Muscle of back (tissue), 11 donors: ENCODE measurements around the gene CDK6. TPM values are rescaled to one million over a fixed set of nuclear protein-coding genes. Genes with fewer than 3 reads are reported as not detected.
A peak's percentile ranks its signal among the peaks of the same experiment; 100 is the strongest.

Source experiments
- DNase-seq, 3 donors: peaks; one replicate each; pipeline versions ENCODE4 v3.0.0 to v3.0.0-alpha.2; 2013
- polyA plus RNA-seq, 10 donors: library from polyadenylated mRNA; unstranded; fragments of 120-200 nt; gene quantifications; one replicate each; pipeline ENCODE4 v1.2.1, GENCODE V29; 2013; ENCODE audit not compliant: insufficient read length in 10 of 10

Gene CDK6
- polyA plus RNA-seq, 10 donors = 37.5 to 68.7 (median 57.2) TPM

DNA sequence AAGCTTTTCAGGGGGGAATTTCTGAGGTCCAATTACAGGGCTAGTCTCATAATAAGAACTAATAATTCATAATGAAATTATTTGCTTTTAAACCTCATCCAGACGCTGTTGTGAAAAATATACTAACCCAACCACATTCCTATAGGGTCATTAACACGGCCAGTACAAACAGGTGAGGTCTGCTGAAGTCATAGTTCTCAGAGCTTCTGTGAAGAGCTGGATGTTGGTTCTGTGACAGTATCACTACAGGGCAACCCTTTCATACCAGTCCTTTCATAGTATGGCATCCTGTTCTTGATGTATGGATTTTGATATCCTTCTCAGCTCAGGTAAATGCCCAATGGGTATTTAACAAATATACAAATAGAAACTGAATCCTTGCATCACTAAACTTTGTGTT is 183.8 kb downstream of the CDK6 start:
- no peak for DNase-seq

DNA sequence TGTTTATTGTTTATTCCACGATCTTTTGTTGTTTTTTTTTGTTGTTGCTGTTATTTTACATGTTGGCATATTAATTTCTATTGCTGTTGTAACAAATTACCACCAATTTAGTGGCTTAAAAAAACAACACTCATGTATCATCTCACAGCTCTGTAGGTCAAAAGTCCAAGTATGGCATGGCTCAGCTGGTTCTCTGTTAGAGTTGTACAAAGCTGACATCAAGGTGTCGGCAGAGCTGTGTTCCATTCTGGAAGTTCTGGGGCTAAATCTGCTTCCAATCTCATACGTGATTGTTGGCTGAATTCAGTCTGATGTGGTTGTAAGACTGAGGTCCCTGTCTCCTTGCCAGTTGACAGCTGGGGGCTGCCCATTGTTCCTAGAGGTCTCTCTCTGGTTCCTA is 186.0 kb downstream of the CDK6 start:
- DNase-seq = no peak

DNA sequence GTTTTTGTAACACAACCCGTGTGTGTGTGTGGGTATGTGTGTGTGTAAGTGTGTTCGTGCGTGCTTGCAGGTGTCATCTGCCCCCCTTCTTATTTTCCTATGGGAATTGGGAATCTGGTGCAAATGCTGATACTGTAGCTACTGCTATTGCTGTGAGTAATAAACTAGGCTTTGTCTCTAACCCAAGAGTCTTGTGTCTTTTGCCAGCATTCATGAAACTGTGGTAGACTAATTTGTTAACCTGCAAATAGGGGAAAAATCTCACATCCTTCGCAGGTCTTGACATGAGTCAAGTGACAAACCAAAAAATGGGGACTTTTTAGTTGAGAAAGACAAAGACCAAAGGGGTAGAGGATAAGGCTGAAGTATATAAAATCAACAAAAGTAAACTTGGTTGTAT is 188.3 kb downstream of the CDK6 start:
- no peak for DNase-seq

DNA sequence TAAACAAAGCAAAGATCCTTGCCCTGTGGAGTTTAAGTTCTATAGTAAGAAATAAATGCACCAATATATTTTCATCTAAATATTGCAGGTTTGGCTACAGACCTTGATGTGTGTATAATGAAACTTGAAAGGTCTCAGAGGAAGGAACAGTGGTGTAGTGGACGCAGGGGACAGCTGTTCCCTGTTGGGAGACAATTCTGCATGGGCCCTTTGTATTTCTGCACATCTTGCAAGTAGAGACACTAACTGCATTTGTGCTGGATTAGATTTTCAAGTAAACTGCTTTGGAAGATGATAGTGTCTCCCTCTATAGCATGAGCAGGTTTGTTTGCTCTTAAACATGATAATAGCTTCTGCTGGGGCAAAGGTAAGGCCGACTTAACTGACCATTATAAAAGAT is 188.7 kb downstream of the CDK6 start:
- DNase-seq = no peak

DNA sequence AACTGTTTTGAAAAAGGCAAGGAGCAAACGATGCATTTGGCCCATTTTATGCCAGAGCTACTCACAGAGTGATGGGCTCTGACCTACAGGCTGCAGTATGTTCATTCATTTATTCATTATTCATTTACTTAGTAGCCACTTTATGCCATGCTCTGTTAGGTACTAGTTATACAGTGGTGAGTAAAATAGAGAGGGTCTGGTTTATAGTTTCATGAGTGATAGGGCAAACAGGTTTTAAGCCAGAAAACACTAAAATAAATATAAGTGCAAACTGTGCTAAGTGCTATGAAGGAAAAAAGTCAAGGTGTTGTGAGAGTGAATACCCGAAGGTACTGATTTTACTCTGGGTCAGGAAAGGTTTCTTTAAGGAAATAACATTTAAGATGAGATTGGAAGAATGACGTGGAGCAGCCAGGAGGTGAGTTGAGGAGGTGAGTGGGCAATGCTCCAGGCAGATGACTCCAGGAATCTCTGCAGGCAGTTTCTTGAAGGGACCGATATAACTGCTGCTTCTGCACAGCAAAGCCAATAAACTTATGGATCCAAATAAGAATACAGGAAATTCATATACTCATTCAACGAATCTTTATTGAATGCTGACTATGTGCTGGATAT is 189.3 kb downstream of the CDK6 start:
- no peak for DNase-seq

DNA sequence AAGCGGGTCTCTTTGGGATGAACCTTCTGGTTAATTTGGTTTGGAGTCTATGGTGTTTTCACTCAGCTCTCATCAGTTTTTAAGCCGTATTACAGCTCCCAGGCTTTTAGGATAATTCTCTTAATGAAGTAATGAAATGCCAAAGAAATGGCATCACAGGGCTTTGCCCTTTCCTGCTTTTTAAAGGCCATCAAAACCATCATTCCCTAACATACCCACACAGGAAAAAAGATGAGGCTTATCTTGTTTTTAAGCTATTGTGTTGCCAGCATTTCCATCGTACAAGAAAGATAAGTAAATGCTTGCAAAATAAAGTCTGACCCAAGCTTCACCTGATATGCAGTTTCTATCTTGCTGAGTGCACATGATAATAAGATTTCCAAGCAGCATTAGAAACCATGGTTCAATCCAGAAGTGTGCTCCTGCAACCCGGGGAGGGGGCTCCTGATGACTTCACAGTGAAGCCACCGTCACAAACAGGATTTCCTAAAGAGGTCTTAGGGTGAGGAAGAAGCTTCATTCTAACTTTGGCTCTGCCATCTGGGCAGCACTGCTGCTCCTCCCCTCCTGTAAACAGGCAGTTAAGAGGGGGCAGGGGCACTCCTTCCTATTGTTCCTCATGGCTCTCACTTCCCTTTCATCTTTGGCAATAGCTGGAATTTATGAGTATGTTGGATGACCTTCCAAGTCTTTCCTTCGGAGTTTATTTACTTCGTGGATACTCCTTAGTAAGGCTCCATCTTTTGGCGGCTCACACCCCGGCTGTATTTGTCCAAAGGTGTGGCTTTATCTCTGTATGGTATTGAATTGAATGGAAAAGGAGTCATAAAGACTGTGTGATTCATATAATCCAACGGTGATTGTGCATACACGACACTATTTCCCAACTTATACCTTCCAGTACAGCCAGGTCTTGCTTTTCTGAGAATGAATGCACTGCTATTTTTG is 191.0 kb downstream of the CDK6 start:
- DNase-seq = peak in 1 of 3 donors; percentile 53

DNA sequence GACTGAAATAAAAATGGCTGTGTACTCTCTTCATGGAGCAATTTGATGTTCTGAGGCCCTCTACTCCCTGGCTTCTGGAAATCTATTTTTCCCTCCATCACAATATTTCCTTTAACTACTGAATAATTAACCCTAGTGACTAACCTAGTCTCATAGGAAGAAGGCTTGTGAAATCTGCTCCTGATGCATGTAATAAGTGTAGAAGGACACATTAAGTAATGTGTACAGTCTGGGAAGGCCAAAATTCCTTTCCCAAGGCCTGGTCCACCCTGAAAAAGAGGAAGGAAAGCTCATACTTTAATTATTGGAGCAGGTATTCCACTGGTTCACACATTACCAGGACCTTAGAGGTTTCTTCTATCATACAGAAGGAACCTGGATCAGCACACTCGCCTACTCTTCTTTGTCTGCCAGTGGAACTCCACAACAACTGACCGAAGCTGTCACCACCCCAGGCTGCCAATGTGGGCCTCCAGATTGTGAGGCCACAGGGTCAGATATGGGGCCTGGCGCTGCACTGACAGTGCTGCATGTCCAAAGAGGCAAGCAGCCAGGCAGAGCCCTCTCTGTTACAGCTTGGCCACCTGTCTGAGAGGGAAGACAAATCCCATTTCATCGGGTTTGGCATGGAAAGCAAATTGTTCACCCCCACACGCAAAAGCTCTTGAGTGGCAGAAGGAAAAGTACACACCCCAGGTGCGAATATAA is 191.8 kb downstream of the CDK6 start:
- peak in 2 of 3 donors; percentile 44 to 64 for DNase-seq

DNA sequence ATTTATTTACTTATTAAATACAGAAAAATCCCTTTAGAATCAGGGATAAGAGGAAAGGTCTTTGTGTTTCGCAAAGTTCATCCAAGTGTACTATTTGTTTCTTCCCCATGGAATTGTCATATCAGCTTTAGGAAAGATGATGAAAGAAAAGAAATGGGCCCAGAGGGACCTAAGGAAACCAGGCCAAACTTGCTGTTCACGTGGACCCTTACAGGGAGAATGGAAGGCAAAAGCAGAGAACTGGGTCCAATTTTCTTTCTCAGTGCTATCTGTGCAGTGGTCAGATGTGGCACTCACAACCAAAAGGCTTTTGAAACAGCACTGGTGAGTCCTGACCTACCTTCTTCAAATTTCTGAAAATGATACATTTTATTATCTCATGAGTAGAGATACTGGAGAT is 192.6 kb downstream of the CDK6 start:
- no peak for DNase-seq

DNA sequence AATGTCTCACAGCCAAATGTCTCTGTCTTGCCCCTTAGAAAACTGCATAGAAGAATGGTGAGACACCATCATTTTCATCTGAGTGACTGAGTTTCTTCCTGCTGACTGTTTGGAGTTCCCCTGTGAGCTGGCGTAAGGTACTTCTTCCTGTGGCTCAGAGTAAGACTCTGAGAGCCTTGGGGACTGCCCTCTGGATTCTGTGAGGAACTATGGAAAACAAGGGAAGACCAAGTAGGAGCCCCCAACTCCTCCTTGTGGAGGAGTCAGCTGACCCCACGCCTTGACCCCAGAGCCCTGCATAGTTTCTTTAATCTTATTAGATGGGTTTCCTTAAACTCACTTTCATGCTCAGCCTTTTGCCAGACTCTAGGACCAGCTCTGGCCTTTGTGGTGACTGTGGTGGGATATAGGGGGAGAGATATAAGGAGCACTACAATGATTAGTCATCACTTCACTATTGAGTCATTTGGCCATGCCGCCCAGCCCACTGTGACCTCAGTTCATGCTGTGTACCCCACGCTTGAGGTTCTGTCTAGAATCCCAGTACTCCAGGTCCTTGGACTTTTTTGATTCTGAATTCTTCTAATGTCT is 194.4 kb downstream of the CDK6 start:
- no peak for DNase-seq

DNA sequence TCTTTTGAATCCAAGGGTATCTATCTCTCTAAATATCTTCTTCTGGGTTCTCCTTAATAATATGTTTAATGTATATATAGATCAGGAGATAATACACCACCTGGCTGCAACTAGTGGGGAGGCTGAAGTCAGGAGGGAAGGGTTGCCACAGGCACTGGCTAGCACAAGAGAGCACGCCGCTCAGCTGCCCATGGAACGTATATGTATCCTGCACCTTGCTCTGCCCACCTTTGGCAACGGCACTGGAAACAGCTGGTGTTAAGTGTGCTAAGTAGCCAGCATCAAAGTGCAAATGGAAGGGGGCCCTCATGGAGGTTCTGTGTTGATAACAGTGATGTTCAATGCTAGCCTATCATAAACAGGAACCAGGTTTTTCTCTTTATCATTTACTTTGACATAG is 196.4 kb downstream of the CDK6 start:
- DNase-seq = no peak

DNA sequence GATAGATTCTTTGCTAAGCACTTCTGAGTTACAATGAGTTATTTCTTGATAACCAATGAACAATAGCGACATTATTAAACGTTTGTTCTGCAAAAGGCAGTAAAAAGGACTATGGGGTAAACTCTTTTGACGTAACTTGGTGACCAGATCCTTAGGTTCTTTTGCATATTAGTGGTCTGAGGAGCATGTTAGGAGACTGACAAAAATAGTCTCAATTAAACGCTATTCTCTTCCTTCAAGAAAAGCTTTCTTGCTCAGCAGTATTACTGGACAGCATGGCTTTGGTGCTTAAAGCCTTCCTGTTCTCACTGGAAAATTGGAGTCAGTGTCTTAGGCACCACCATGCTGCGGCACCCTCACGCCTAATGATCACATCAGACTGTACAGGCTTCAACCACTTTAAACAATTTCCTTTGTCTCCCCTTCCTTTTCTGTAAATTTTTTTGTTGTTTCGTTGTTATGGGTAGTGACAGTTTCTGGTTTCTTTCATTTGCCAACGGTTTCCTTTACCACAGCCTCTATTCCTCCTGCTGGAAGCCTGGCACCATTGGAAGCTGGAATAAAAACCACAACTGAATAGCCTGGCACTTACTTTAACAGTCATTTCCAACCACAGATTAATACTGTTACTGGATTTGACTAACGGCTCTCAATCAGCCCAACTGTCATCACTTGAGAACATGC is 197.0 kb downstream of the CDK6 start:
- no peak for DNase-seq

DNA sequence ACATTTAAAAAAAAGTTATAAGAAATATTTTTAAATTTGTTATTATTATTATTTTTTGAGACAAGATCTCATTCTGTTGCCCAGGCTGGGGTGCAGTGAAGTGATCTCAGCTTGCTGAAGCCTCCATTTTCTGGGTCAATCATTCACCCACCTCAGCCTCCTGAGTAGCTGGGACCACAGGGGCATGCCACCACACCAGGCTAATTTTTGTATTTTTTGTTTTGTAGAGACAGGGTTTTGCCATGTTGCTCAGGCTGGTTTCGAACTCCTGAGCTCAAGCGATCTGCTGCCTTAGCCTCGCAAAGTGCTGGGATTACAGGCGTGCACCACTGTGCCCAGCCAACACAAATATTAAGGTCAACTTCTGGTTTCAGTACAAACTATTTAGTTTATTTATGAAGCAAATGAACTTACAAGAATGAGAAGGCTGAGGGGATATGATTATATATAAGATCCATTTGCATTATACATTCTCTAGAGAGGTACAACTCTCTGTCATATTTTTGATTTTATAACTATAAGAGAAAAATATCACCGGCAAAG is 200.3 kb downstream of the CDK6 start:
- DNase-seq = no peak

DNA sequence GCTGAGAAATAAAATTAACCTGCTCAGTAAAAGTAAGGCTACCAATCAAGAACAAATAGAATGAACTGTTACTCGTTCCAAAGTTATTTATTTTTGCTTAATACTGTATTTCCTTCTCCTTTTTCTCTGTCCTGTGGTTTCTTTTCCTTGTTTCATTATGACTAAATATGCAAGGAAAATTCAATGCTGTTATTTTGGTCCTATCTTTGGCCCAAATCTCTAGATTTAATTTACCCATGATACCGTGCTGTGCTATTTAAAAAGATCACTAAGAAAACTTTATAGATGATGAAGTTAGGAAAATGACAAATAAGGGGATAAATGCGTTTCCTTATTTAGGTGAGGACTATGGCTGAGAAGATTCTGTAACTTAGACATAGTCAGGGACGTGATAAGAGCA is 200.8 kb downstream of the CDK6 start:
- DNase-seq = no peak

DNA sequence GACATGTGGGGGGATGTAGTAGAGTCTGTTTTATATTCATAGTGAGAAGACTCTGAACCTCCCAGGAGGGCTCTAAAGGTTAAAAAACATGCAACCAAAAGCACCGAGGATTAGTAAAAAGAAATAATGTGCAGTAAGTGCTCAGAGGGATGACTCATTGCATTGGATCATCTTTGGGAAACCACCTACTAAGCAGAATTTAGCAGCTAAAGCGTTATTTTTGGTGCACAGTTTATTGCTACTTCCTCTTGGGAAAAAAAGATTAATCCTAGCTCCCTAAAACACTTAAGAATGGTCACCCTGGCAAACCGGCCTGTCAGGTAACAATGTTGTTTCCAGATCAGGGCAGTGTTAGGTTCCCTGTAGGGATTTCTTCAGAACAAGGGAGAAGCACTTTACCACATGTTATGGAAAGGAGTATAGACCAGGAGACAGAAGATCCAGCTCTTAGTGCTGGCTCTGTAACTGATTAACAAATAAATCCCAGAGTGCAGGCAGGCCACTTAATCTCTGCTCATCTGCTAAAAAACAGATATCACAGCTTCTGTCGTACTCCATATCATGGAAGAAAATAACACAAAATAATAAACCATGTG is 201.4 kb downstream of the CDK6 start:
- peak in 2 of 3 donors; percentile 47 to 59 for DNase-seq

DNA sequence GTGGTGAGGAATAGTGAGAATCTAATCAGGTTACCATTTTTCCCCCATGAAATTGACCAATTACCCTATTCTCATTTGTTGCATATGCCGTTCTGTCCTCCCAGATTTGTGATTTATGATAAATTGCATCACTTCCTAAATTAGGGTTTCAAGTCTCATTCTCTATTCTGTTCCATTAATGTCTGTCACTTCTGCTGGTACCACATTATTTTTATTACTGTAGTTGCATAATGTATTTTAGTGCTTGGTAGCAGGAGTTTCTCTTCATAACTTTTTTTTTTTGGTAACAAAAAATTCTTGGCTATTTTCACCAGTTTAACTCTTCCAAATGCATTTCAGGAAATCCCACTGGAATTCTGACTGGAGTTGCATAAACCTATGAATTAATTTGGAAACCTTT is 202.2 kb downstream of the CDK6 start:
- DNase-seq = peak in 1 of 3 donors; percentile 53

DNA sequence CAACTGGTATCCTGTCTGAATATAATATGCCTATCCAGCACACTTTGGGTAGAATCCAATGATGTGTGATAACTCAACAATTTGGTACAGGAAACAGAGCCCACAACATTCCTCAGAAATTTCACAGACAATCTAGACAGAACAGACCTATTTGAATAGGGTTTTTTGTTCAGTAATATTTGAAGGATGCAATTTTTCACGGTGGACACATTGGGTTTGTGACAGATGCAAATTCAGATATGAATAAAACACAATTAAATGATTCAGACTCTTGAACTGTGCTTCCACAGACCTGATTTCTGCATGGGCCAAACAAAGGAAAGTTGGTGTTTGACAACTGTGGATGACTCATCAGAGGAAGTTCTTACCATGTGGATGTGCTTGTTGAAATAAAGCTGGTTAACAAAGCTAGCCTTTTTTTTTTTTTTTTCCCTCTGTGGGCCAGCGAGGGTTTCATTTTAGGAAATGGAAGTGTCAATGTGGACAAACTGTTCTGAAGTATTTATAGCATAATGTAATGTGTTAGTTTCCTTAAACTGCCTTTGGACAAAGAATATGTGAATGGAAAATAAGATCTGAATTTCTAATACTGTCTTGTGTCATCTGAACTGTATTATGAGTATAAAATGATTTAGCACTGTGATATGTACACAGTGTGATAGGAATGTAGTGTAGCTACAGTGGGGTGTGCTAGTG is 203.0 kb downstream of the CDK6 start:
- peak; percentile 53 to 89 (median 81) for DNase-seq

DNA sequence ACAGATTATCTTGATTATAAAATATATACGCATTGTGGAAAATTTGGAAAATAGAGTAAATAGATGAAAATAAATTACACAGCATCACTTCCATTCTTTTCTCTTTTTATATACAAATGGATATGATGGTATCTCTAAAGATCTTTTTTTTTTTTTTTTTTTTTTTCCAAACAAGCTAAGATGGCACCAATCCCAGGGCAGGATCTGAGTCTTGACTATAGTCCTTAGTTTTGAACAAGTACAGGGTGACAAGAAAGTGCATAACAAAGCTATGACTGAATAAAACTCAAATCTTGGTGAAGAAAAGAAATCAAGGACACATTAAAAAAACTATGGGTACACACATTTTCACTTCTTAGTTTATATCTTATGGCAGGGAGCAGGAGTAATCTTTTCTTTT is 203.6 kb downstream of the CDK6 start:
- DNase-seq = no peak

DNA sequence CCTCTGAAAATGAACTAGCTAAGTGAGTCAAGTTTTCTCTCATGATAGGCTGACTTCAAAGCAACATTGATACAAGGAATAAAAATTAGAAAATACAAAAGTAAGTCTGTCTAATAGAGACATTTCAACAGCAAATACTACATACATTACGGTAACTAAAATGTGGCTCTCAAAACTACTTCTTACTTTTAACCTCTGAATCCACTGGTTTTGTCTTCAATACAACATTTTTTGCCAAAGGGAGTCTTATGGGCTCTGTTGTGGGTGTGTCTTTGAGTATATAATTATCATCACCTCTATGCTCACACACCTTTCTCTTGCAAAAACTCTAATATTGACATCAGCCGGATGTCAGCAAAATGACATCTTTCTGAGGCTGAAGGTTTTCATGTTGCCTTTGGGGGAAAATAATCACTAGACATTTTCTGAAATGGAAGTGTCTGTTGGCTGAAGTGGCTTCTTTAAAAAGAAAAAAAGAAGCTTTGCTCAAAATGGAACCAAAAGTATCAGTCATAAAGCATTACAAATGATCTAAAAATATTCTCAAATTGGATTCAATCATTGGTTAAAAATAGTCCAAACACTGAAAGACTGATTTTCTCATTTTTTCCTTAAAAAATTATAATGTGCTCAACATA is 204.4 kb downstream of the CDK6 start:
- no peak for DNase-seq

DNA sequence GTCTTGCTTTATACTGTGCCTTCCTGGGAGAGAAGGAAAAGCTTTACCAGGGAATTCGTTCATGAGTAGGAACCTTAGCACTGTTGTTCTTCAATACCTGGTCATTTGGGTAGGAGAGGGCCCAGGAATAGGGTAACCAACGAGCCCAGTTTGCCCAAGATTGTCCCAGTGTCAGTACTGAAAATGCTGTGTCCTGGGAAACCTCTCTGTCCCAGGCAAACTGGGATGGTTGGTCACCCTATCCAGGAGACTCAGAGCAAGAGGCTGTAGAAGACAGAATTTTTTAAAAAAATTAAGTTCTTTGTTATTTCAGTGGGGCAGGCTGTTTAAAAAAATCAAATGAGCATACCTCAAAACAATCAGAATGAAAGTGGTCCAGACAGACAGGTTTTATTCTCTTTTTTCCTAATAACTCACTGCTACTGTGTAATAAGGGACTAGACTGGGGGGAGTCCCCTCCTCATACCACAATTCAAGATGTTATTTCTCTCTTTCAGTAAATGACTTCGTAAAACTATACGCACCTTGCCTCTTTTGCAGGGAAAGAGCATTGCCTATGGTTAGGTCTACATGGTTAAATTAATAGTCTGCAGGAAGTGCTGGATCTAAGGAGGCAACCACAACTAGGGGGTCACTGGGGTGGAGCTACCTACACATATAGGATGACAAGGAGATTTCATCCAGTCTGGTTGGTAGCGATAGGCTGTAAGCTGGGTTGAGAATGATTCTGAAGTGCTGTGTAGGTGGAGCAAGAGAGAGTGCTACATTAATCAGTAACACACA is 205.1 kb downstream of the CDK6 start:
- DNase-seq = no peak
